HG03460 (cell line): ENCODE results near the gene LURAP1L.

Experiments used
- ATAC-seq: cut with Tn5 transposase; IDR thresholded peaks from one replicate; pipeline ENCODE4 v1.9.1; 2021; ENCODE audit not compliant: unreplicated experiment

The LURAP1L gene

DNA sequence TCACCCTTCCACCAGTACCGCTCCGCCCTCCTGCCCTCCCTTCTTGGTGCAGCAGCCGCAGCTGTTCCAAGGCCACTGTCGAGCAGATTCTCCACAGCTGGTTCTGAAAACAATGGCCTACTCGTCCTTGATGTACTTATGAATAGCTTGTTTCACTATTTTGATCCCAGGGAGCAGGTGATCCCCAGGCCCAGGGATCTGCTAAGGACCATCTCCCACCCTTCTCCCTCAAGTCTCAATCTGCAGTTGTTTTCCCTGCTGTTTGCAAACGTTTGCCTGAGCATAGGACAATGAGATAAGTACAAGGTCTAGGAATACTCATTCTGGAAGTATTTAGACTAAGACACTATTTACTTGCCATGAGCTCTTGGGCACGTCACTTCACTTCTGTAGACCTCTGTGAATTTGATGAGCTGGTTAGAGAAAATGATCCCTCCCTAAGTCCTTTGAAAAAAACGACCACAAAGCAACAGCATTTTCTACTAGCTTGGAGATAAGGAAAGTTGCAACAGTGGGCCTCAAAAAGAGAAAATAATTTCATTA, 1.8 kb downstream of the LURAP1L start:
- no peak for ATAC-seq

- ATAC-seq: no peak
These were observed 2.6 kb downstream of the LURAP1L start for GRCh38 chr9:12777121-12778022.

DNA sequence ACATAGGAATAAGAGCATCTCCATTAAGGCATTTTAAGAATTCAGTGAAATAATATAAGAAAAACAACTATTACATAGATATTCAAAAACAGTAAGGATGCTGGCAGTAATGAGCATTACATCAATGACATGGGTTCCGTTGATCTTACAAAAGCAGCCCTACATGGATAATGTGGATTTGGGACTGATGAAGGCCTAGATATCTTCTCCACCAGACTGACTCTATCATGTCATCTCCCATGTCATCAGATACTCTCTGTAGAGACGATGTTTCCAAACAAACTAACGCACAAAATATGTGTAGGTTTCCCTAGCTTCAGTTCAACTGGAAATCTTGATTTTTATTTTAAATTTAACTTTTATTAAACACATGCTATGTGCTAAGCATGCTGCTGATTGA, 3.6 kb downstream of the LURAP1L start:
- no peak for ATAC-seq

GRCh38 chr9:12781226-12781733, 6.5 kb downstream of the LURAP1L start:
- no peak for ATAC-seq

GRCh38 chr9:12783767-12784460, 9.1 kb downstream of the LURAP1L start:
- ATAC-seq: no peak

- ATAC-seq: peak; percentile 66
These were observed 9.8 kb downstream of the LURAP1L start for GRCh38 chr9:12784461-12785259.

- no peak for ATAC-seq
These were observed 10.5 kb downstream of the LURAP1L start for GRCh38 chr9:12785260-12785770.

- no peak for ATAC-seq
These were observed 11.1 kb downstream of the LURAP1L start for GRCh38 chr9:12785941-12786340.

DNA sequence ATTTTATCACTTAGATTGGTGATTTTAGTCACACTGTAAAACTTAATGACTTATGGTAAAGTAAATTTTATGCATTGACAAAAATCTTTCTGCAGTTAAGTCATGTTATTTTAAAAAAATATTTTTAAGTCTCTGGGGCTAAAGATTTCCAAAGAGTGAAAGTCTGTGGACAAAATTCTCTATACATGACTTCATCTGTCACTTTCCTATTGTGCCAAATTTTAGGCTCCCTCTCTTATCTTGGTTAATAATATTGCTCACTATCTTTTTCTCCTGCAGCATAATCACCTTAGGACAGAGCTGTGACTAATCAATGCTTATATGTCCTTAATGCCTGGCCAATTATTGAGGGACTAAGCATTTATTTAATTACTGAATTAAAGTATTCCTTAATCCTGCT, 15.2 kb downstream of the LURAP1L start:
- no peak for ATAC-seq

DNA sequence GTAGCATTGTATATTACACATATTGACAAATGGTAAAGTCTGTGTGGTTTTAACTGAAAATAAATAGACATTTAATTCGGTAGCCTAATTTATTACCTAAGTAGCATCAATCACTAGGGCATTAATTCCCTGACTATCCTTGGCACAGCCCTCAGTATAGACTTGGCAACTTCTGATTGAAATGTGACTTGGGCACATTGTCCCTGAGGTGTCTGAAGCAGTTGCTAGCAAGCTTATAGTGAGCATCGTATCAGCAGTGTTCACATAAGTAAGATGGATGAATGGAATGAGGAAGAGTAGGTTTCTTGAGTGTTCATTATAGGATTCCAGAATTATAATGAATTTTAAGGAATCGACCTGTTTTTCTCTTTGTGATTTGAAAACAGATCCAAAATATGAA, 16.1 kb downstream of the LURAP1L start:
- no peak for ATAC-seq

DNA sequence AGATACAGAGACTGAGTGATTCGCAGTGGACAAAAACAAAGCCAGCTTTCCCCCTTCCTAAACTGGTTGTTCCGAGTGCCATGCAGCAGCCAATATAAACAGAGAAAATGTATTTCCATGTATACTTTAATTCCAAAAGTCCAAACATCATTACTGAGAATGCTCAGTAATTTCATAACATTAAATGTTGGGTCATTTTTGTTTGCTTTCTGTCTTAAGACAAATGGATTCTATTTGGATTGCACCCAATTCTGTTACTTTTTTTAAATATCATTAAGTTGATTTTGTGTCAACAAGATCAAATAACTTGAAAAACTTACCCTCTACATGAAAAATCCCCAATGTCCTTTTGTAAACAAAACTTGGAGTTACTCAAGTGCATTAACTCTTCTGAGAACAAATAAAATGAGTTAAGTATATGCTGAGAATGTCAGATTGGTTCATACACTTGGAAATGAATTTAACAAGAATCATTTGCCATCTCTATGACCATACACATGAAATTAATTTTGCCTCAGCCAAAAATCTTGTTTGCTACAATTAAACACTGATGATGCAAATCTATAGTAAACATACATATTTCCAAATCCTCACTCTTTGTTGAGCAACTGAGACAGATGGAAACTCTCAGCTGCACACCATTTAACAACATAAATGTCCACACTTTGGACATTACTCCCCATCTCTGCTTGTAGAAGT, 19.4 kb downstream of the LURAP1L start:
- no peak for ATAC-seq

GRCh38 chr9:12796601-12797000, 21.8 kb downstream of the LURAP1L start:
- ATAC-seq: no peak

- ATAC-seq: no peak
These were observed 22.2 kb downstream of the LURAP1L start for GRCh38 chr9:12797037-12797436.

DNA sequence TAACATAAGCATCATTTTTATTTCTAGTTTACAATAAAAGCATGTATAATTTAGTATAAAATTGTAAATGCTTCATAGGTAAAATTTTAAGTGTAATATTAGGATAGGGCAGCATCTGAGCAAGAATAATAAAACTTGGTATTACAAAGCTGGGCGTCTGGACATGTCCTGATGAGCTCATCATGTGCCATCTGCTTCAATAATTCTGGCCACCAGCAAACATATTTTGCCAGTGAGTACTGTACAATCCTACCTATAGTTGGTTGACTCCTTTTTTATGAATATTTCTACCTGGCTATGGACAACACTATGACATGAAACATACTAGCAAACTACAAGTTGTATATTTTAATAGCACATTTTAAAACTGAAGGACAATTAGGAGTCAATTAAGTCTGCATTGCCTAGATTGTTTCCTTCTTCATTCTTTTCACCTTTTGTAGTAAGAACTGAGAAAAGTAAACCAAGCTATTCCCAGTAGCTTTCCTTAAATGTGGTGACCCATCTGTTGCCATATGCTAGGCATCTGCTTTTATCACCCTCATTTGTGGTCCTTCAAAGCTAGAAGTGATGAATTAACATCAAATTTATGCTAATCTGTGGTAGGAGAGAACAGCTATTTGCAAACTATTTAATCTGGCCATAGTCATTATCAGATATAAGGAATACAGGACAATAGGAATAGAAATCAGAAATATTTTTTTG, 23.4 kb downstream of the LURAP1L start:
- no peak for ATAC-seq

GRCh38 chr9:12801187-12801586, 26.4 kb downstream of the LURAP1L start:
- ATAC-seq: no peak

GRCh38 chr9:12801663-12802062, 26.8 kb downstream of the LURAP1L start:
- ATAC-seq: no peak

GRCh38 chr9:12802093-12802492, 27.3 kb downstream of the LURAP1L start:
- no peak for ATAC-seq

DNA sequence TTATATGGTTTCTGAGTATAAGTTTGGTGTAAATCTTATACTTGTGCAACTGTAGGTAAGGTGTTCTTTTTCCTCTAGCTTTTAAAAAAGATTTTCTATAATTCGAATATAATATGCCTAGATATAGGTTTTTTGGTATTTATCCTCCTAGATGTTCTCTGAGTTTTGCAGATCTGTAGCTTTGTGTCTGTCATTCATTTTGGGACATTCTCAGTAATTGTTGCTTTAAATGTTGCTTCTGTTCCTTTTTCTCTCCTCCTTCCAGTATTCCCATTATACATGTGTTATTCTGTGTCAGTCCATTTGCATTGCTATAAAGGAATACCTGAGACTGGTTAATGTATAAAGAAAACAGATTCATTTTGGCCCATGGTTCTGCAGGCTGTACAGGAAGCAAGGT, 33.7 kb downstream of the LURAP1L start:
- no peak for ATAC-seq

DNA sequence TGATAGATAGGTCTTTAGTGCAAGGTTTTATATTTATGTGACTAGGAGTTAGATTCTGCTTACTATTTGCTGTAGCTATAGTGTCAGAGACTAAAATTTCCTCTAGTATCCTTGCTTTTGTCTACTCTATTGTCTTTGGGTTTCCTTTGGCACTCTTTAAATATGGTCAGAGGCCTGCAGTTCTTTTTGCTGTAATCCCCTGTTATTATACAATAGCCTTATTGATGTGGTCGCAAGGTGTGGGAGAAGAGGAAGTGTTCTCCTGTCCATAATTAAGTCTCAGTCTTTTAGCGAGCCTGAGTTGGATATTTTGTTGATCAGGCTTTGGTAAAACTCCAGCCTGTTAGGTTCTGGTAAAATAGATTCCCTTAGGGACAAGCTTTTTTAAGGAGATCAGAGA, 34.9 kb downstream of the LURAP1L start:
- ATAC-seq: no peak

- ATAC-seq: no peak
These were observed 37.1 kb downstream of the LURAP1L start for GRCh38 chr9:12811935-12812334.
